Measurements from ENCODE around the gene RBBP8NL.
"Not testable (repeated sequence)": the region's sequence is repeated elsewhere in the genome, so short reads cannot be mapped to it uniquely, and the experiment has no call there.

The RBBP8NL gene

DNA sequence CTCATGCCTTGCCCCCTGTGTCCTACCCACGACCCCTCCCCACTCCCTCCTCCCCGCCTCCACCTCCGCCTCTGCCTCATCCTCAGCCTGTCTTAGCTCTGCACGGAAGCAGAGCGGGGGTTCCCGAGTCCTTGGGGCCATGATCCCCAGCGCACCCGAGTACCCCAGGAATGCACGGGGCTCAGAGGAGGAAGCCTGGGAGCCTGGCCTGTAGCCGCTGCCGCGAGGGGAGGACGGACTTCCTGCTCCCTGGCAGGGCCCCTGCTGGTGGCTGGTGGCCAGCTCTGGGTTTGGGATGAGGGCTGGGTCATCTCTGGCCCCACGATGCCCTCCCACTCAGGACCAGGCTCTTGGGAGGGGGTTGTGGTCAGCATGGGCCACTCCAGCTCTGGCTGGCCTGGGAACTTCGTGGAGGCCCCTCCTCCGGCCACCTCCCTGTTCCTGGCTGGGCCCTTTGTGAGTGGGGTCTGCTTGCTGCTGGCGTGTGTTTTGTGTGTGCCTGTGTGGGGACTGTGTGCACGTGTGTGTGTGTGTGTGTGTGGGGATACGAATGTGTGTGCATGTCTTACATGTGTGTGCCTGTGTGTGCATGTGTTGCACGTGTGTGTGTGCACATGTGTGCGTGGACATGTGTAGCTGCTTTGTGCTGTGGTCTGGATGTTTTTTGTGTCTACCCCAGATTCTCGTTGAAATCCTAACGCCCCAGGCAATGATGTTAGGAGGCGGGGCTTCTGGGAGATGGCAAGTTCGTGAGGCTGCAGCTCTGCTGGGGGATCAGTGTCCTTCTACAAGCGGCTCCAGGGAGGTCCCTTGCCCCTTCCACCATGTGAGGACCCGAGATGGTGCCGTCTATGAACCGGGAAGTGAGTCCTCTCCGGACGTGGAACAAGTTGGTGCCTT is 1.3 kb upstream of the RBBP8NL start:
- no peaks in the 10 kb centered on the region for H3K27me3 ChIP-seq (ENCODE audit: control insufficient read depth, insufficient read depth, low read length)
- H3K4me1 ChIP-seq (ENCODE audit: control insufficient read depth, insufficient read depth, low read length), result peaks cover 23% of the 10 kb centered on the region
- no peak overlapping the region for H3K27ac ChIP-seq (ENCODE audit: low read length)
- no peaks in the 10 kb centered on the region for H3K36me3 ChIP-seq (ENCODE audit: control insufficient read depth, insufficient read depth, low read length)
- H3K9me3 ChIP-seq (ENCODE audit: control insufficient read depth, insufficient read depth, low read length), result no peaks in the 10 kb centered on the region
- no peak overlapping the region for H3K4me3 ChIP-seq (ENCODE audit: low read length)
- no CpG with 5 or more reads among the region's 31 CpGs for WGBS (ENCODE audit: insufficient coverage, insufficient read length)
- DNase-seq (ENCODE audit: low read depth, low spot score), result no peak

DNA sequence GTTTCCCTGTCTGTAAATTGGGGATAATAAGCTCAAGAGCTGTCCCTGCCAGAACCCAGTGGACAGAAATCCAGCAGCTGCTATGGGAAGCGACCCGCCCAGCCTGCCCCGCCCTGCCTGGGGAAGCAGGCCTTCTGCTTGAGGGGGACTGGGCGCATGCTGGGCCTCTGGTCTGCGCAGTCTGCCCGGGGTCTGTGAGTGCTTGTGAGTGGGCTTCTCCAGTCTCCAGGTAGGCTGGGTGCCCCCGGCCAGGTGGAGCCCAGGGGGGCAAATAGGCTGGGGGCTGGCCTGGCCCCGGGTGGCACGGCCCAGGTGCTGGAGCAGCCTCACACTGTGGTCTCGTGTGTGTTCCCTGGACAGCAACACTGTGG is 648 bp upstream of the RBBP8NL start:
- Histone ChIP-seq H3K27me3 (ENCODE audit: control insufficient read depth, insufficient read depth, low read length) (no peaks in the 10 kb centered on the region), H3K9me3 (ENCODE audit: control insufficient read depth, insufficient read depth, low read length) (no peaks in the 10 kb centered on the region), H3K27ac (ENCODE audit: low read length) (no peak overlapping the region), H3K36me3 (ENCODE audit: control insufficient read depth, insufficient read depth, low read length) (no peaks in the 10 kb centered on the region), H3K4me3 (ENCODE audit: low read length) (no peak overlapping the region), H3K4me1 (ENCODE audit: control insufficient read depth, insufficient read depth, low read length) (peaks cover 23% of the 10 kb centered on the region)
- DNase-seq (ENCODE audit: low read depth, low spot score), result no peak
- WGBS (ENCODE audit: insufficient coverage, insufficient read length), result no CpG with 5 or more reads among the region's 10 CpGs

GRCh38 chr20:62426699-62427131 is 624 bp downstream of the RBBP8NL start:
- Histone ChIP-seq H3K9me3 (ENCODE audit: control insufficient read depth, insufficient read depth, low read length) (no peaks in the 10 kb centered on the region), H3K36me3 (ENCODE audit: control insufficient read depth, insufficient read depth, low read length) (no peaks in the 10 kb centered on the region), H3K4me1 (ENCODE audit: control insufficient read depth, insufficient read depth, low read length) (peaks cover 23% of the 10 kb centered on the region), H3K27me3 (ENCODE audit: control insufficient read depth, insufficient read depth, low read length) (no peaks in the 10 kb centered on the region), H3K4me3 (ENCODE audit: low read length) (no peak overlapping the region), H3K27ac (ENCODE audit: low read length) (no peak overlapping the region)
- DNase-seq (ENCODE audit: low read depth, low spot score), result no peak
- WGBS (ENCODE audit: insufficient coverage, insufficient read length), result no CpG with 5 or more reads among the region's 22 CpGs

DNA sequence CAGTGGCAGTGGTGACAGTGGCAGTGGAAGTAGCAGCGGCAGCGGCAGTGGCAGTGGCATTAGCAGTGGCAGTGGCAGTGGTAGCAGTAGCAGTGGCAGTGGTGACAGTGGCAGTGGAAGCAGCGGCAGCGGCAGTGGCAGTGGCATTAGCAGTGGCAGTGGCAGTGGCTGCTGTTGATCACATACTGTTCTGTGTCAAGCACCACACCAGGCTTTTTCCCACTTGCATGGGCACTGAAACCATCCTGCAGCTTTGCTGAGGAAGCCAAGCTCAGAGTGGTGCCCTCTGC is 1.3 kb downstream of the RBBP8NL start:
- not testable (repeated sequence) for H3K4me3 ChIP-seq (ENCODE audit: low read length); H3K27ac ChIP-seq (ENCODE audit: low read length); DNase-seq (ENCODE audit: low read depth, low spot score); H3K27me3 ChIP-seq (ENCODE audit: control insufficient read depth, insufficient read depth, low read length); H3K9me3 ChIP-seq (ENCODE audit: control insufficient read depth, insufficient read depth, low read length); H3K36me3 ChIP-seq (ENCODE audit: control insufficient read depth, insufficient read depth, low read length)
- H3K4me1 ChIP-seq (ENCODE audit: control insufficient read depth, insufficient read depth, low read length), result peaks cover 26% of the 10 kb centered on the region
- WGBS (ENCODE audit: insufficient coverage, insufficient read length), result no CpG with 5 or more reads among the region's 4 CpGs

- Histone ChIP-seq H3K36me3 (ENCODE audit: control insufficient read depth, insufficient read depth, low read length) (no peaks in the 10 kb centered on the region), H3K27me3 (ENCODE audit: control insufficient read depth, insufficient read depth, low read length) (no peaks in the 10 kb centered on the region), H3K4me1 (ENCODE audit: control insufficient read depth, insufficient read depth, low read length) (peaks cover 26% of the 10 kb centered on the region), H3K27ac (ENCODE audit: low read length) (no peak overlapping the region), H3K4me3 (ENCODE audit: low read length) (no peak overlapping the region), H3K9me3 (ENCODE audit: control insufficient read depth, insufficient read depth, low read length) (no peaks in the 10 kb centered on the region)
- no peak for DNase-seq (ENCODE audit: low read depth, low spot score)
- no CpG with 5 or more reads among the region's 21 CpGs for WGBS (ENCODE audit: insufficient coverage, insufficient read length)
Observed at GRCh38 chr20:62425281-62426058, 1.9 kb downstream of the RBBP8NL start.

DNA sequence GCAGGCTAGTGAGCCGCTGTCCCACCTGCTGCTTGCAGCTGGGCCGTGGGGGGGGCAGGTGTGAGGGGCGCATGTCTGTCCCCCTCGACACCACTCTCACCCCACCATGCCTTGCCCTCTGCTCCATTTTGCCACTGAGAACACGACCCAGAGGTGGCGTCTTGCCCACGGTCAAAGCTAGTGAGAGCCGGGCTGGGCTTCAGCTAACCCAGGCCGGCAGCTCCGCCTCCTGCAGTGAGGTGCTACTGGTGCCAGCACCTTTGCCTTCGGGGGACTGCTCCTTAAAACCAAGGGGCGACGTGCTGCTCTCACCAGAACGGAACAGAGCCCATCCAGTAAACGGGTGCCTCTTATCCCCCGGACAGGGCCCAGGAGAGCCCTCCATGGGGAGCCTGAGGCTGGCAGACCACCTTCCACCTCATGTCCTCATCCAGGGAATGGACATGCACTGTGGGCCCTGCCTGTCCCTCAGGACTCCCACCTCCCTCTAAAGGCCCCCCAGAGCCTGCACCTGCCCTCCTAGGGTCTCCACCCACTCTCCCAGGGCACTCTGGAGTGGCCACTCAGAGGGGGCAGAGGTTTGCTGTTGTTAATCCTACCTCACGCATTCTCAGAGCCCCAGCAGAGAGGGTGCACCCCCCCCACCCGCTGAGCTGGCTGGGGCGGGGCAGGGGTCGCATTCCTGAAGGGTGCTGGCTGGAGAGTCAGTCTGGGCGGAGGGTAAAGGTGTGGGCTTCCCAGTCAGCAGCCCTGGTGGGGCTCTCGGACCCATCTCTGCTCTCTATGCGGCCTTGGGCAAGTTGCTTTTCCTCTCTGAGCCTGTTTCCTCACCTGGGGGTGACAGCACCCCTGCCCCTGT is 2.9 kb downstream of the RBBP8NL start:
- Histone ChIP-seq H3K9me3 (ENCODE audit: control insufficient read depth, insufficient read depth, low read length) (no peaks in the 10 kb centered on the region), H3K4me3 (ENCODE audit: low read length) (no peak overlapping the region), H3K36me3 (ENCODE audit: control insufficient read depth, insufficient read depth, low read length) (no peaks in the 10 kb centered on the region), H3K27ac (ENCODE audit: low read length) (no peak overlapping the region), H3K4me1 (ENCODE audit: control insufficient read depth, insufficient read depth, low read length) (peaks cover 26% of the 10 kb centered on the region), H3K27me3 (ENCODE audit: control insufficient read depth, insufficient read depth, low read length) (no peaks in the 10 kb centered on the region)
- DNase-seq (ENCODE audit: low read depth, low spot score), result no peak
- WGBS (ENCODE audit: insufficient coverage, insufficient read length), result no CpG with 5 or more reads among the region's 23 CpGs

- WGBS (ENCODE audit: insufficient coverage, insufficient read length), result no CpG with 5 or more reads among the region's 10 CpGs
- H3K4me3 ChIP-seq (ENCODE audit: low read length), result no peak overlapping the region; the same call in 1 of the 2 replicates
- no peaks in the 10 kb centered on the region for H3K27me3 ChIP-seq (ENCODE audit: control insufficient read depth, insufficient read depth, low read length)
- H3K36me3 ChIP-seq (ENCODE audit: control insufficient read depth, insufficient read depth, low read length), result no peaks in the 10 kb centered on the region
- H3K9me3 ChIP-seq (ENCODE audit: control insufficient read depth, insufficient read depth, low read length), result no peaks in the 10 kb centered on the region
- no peak for DNase-seq (ENCODE audit: low read depth, low spot score)
- H3K4me1 ChIP-seq (ENCODE audit: control insufficient read depth, insufficient read depth, low read length), result peaks cover 20% of the 10 kb centered on the region
- H3K27ac ChIP-seq (ENCODE audit: low read length), result no peak overlapping the region
Observed at GRCh38 chr20:62423326-62423706, 4.0 kb downstream of the RBBP8NL start.

DNA sequence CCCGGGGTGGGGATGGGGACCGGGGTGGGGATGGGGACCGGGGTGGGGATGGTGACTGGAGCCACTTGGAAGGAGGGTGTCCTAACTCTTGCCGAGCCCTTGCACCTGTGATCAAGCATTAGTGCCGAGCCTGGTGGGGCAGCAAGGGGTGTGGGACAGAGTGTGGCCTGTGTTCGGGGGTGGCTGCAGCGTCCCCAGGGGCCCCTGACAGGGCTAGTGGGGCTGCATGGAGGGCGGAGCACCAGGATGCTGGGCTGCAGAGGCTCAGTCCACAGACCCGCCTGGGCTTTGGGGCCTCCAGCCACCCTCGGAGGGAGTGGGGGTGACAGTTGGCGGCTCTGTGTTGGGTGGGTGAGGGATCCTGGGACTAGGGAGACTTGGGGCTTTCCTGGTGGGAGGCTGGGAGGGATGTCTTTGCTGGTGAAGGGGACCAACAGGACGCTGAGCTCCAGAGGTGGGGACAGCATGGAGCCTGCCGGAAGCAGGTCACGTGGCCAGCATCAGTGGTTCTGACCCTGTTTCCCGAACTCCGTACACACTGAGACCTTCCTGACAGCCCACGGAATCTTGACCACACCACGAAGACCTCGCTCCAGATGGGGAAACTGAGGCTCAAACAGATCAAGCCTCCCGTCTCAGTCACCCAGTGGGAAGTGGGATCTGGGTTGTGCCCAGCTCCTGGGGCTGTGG is 4.6 kb downstream of the RBBP8NL start:
- Histone ChIP-seq H3K4me3 (ENCODE audit: low read length) (no peak overlapping the region; the same call in 1 of the 2 replicates), H3K27me3 (ENCODE audit: control insufficient read depth, insufficient read depth, low read length) (no peaks in the 10 kb centered on the region), H3K27ac (ENCODE audit: low read length) (no peak overlapping the region), H3K4me1 (ENCODE audit: control insufficient read depth, insufficient read depth, low read length) (peaks cover 15% of the 10 kb centered on the region), H3K36me3 (ENCODE audit: control insufficient read depth, insufficient read depth, low read length) (no peaks in the 10 kb centered on the region), H3K9me3 (ENCODE audit: control insufficient read depth, insufficient read depth, low read length) (no peaks in the 10 kb centered on the region)
- WGBS (ENCODE audit: insufficient coverage, insufficient read length), result no CpG with 5 or more reads among the region's 20 CpGs
- no peak for DNase-seq (ENCODE audit: low read depth, low spot score)

DNA sequence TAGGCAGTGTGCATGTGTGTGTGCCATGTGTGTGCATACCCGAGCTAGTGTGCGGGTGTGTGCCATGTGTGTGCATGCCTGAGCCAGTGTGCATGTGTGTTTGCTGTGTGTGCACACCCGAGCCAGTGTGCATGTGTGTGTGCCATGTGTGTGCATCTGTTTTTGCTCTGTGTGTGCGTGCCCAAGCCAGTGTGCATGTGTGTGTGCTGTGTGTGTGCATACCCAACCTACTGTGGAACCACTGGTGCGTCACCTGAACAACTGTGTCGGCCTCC is 5.7 kb downstream of the RBBP8NL start:
- no peak overlapping the region for H3K27ac ChIP-seq (ENCODE audit: low read length)
- no peak overlapping the region for H3K4me3 ChIP-seq (ENCODE audit: low read length)
- H3K9me3 ChIP-seq (ENCODE audit: control insufficient read depth, insufficient read depth, low read length), result no peaks in the 10 kb centered on the region
- H3K27me3 ChIP-seq (ENCODE audit: control insufficient read depth, insufficient read depth, low read length), result no peaks in the 10 kb centered on the region
- H3K4me1 ChIP-seq (ENCODE audit: control insufficient read depth, insufficient read depth, low read length), result peaks cover 8% of the 10 kb centered on the region
- WGBS (ENCODE audit: insufficient coverage, insufficient read length), result no CpG with 5 or more reads among the region's 6 CpGs
- no peaks in the 10 kb centered on the region for H3K36me3 ChIP-seq (ENCODE audit: control insufficient read depth, insufficient read depth, low read length)
- no peak for DNase-seq (ENCODE audit: low read depth, low spot score)
